GM23338 (cell line): ENCODE results near the gene CFAP97. TPM values are rescaled to one million over a fixed set of nuclear protein-coding genes. Genes with fewer than 3 reads are reported as not detected.

Experiments
- ATAC-seq: fragments of 200-7000 bp; cut with Tn5 transposase; 3 replicates; pipeline ENCODE4 v1.9.1; 2020
- DNase-seq: peaks from one replicate; pipeline ENCODE4 v3.0.0-alpha.2; 2015; ENCODE audit warnings: low spot score
- H2AFZ ChIP-seq: fragments of 200-600 bp; sonication (generic); 2 replicates; pipeline ENCODE4 v1.8.0; 2016; ENCODE audit warnings: antibody characterized with exemption, mild to moderate bottlenecking, moderate library complexity
- H3F3A ChIP-seq: fragments of 200-600 bp; sonication (generic); replicated peaks from 2 replicates; pipeline ENCODE4 v1.8.0; 2017; ENCODE audit warnings: antibody characterized with exemption, mixed run types, low read depth
- H3K27ac ChIP-seq: fragments of 200-600 bp; sonication (generic); 2 replicates; pipeline ENCODE4 v1.6.1; 2016; ENCODE audit warnings: low read depth
- H3K27me3 ChIP-seq: fragments of 200-600 bp; sonication (generic); 2 replicates; pipeline ENCODE4 v1.8.0; 2016; ENCODE audit warnings: mild to moderate bottlenecking, mixed run types, moderate library complexity; ENCODE audit not compliant: insufficient read depth
- H3K36me3 ChIP-seq: fragments of 200-600 bp; sonication (generic); 2 replicates; pipeline ENCODE4 v1.8.0; 2016; ENCODE audit warnings: mild to moderate bottlenecking; ENCODE audit not compliant: insufficient read depth
- H3K4me1 ChIP-seq: fragments of 200-600 bp; sonication (generic); 2 replicates; pipeline ENCODE4 v1.8.0; 2016; ENCODE audit warnings: mild to moderate bottlenecking, moderate library complexity; ENCODE audit not compliant: insufficient read depth
- H3K4me2 ChIP-seq: fragments of 200-600 bp; sonication (generic); 2 replicates; pipeline ENCODE4 v1.7.1; 2017; ENCODE audit warnings: mixed run types
- H3K4me3 ChIP-seq: fragments of 200-600 bp; sonication (generic); 2 replicates; pipeline ENCODE4 v1.6.1; 2016; ENCODE audit warnings: mixed run types
- H3K79me2 ChIP-seq: fragments of 200-600 bp; sonication (generic); replicated peaks from 2 replicates; pipeline ENCODE4 v1.8.0; 2017; ENCODE audit warnings: mild to moderate bottlenecking; ENCODE audit not compliant: insufficient read depth
- H3K9me2 ChIP-seq: fragments of 200-600 bp; sonication (generic); 2 replicates; pipeline ENCODE4 v1.8.0; 2017; ENCODE audit not compliant: insufficient read depth
- H4K20me1 ChIP-seq: fragments of 200-600 bp; sonication (generic); replicated peaks from 2 replicates; pipeline ENCODE4 v1.8.0; 2017; ENCODE audit warnings: mild to moderate bottlenecking; ENCODE audit not compliant: insufficient read depth
- H3K27ac Mint-ChIP-seq: 2 replicates; pipeline ENCODE4 v1.8.0; 2020; ENCODE audit warnings: inconsistent platforms, mild to moderate bottlenecking, moderate library complexity, mixed read lengths
- H3K27me3 Mint-ChIP-seq: 3 replicates; pipeline ENCODE4 v1.8.0; 2022; ENCODE audit warnings: low read depth, mild to moderate bottlenecking, moderate library complexity, mixed read lengths, inconsistent platforms; ENCODE audit not compliant: insufficient read depth, poor library complexity
- H3K36me3 Mint-ChIP-seq: 3 replicates; pipeline ENCODE4 v1.8.0; 2021; ENCODE audit warnings: low read depth, mild to moderate bottlenecking, inconsistent platforms, moderate library complexity, mixed read lengths
- H3K4me1 Mint-ChIP-seq: 3 replicates; pipeline ENCODE4 v1.8.0; 2020; ENCODE audit warnings: mild to moderate bottlenecking, inconsistent platforms, mixed read lengths
- H3K4me3 Mint-ChIP-seq: 3 replicates; pipeline ENCODE4 v1.8.0; 2021; ENCODE audit warnings: moderate library complexity, mild to moderate bottlenecking, inconsistent platforms, mixed read lengths
- H3K9me3 Mint-ChIP-seq: 3 replicates; pipeline ENCODE4 v1.8.0; 2020; ENCODE audit warnings: moderate library complexity, mild to moderate bottlenecking, inconsistent platforms, mixed read lengths
- EZH2phosphoT487 ChIP-seq: fragments of 200-600 bp; sonication (generic); IDR thresholded peaks from one replicate; pipeline ENCODE4 v1.8.1; 2018; ENCODE audit warnings: antibody characterized with exemption; ENCODE audit not compliant: unreplicated experiment
- JUNB ChIP-seq: IDR thresholded peaks from one replicate; pipeline ENCODE4 v1.6.1; 2016; ENCODE audit warnings: antibody characterized with exemption; ENCODE audit not compliant: unreplicated experiment
- polyA plus RNA-seq: library from polyadenylated mRNA; unstranded; fragments of >200 nt; fragmentation: Nextera tagmentation; extraction: Ambion mirVana; gene quantifications from 2 replicates; pipeline ENCODE4 v1.2.1, GENCODE V29; 2016
- total RNA-seq: library from RNA; depleted of rRNA; stranded (reverse); fragments of >200 nt; shearing (Covaris generic); gene quantifications from 2 replicates; pipeline ENCODE4 v1.2.3, GENCODE V29; 2014
- TF ChIP-seq, protein P1 (sequence below): IDR thresholded peaks from one replicate; pipeline ENCODE4 v1.6.1; 2018; ENCODE audit warnings: antibody characterized with exemption; ENCODE audit not compliant: unreplicated experiment

CFAP97 gene
- total and polyA plus RNA-seq, 2 experiments from 2014 or later = 37.7 to 73.3 TPM

DNA sequence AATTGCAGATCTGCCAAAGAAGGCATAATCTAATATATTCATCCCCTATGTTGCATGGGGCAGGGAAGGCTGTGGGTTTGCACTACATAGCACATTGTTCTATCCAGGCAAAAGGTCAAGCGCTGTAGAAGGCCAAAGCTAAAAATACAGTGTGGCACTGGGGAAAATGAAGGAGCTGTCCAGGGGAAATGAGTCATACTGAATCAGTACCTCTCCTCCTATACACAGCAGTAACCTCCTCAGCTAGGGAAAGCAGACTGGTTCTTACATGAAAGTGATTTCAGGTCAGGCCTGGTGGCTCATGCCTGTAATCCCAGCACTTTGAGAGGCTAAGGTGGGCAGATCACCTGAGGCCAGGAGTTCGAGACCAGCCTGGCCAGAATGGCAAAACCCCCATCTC is 91.7 kb downstream of the CFAP97 start:
- DNase-seq (no peak), ATAC-seq (no peak)
- Histone ChIP-seq H4K20me1 (no peaks in the 10 kb centered on the region), H3K4me3 (no peak overlapping the region), H3K36me3 (no peaks in the 10 kb centered on the region), H3K9me2 (no peaks in the 10 kb centered on the region; the same call in 1 of the 2 replicates), H3K27me3 (no peaks in the 10 kb centered on the region), H3K27ac (no peak overlapping the region), H3K4me1 (peaks cover 24% of the 10 kb centered on the region), H2AFZ (no peak overlapping the region), H3F3A (no peaks in the 10 kb centered on the region), H3K4me2 (no peak overlapping the region), H3K79me2 (no peaks in the 10 kb centered on the region)
- Mint-ChIP-seq H3K27ac (no peak overlapping the region), H3K4me3 (no peak overlapping the region), H3K27me3 (peaks cover 1% of the 10 kb centered on the region), H3K36me3 (peaks cover 9% of the 10 kb centered on the region), H3K4me1 (peaks cover 46% of the 10 kb centered on the region), H3K9me3 (peaks cover 11% of the 10 kb centered on the region; the same call in 2 of the 3 replicates)
- TF ChIP-seq, protein P1, sequence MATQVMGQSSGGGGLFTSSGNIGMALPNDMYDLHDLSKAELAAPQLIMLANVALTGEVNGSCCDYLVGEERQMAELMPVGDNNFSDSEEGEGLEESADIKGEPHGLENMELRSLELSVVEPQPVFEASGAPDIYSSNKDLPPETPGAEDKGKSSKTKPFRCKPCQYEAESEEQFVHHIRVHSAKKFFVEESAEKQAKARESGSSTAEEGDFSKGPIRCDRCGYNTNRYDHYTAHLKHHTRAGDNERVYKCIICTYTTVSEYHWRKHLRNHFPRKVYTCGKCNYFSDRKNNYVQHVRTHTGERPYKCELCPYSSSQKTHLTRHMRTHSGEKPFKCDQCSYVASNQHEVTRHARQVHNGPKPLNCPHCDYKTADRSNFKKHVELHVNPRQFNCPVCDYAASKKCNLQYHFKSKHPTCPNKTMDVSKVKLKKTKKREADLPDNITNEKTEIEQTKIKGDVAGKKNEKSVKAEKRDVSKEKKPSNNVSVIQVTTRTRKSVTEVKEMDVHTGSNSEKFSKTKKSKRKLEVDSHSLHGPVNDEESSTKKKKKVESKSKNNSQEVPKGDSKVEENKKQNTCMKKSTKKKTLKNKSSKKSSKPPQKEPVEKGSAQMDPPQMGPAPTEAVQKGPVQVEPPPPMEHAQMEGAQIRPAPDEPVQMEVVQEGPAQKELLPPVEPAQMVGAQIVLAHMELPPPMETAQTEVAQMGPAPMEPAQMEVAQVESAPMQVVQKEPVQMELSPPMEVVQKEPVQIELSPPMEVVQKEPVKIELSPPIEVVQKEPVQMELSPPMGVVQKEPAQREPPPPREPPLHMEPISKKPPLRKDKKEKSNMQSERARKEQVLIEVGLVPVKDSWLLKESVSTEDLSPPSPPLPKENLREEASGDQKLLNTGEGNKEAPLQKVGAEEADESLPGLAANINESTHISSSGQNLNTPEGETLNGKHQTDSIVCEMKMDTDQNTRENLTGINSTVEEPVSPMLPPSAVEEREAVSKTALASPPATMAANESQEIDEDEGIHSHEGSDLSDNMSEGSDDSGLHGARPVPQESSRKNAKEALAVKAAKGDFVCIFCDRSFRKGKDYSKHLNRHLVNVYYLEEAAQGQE = peak; percentile 45
- TF ChIP-seq JUNB = no peak

DNA sequence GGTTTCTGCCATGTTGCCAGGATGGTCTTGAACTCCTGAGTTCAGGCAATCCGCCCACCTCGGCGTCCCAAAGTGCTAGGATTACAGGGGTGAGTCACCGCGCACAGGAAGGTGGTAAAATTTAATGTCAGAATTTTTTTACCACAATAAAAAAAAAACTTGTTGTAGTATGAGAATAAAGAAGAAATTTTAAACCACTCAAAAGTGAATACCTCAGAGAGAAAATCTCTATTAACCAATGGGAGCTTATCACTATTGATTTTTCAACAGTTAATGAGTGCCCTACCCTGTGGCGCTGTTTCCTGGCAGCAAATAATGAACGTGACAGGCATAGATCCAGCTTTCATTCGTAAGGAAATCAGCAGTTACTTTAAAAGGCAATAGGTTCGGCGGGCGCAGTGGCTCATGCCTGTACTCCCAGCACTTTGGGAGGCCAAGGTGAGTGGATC is 93.4 kb downstream of the CFAP97 start:
- Histone ChIP-seq H3K27ac (peak overlapping the region; percentile 64), H3K4me3 (no peak overlapping the region)
- H3K4me1 Mint-ChIP-seq = peaks cover 49% of the 10 kb centered on the region

More for the DNA sequence above, 93.4 kb downstream of the CFAP97 start:
- Histone ChIP-seq H4K20me1 (no peaks in the 10 kb centered on the region), H3K79me2 (no peaks in the 10 kb centered on the region), H3K27me3 (no peaks in the 10 kb centered on the region), H3K36me3 (no peaks in the 10 kb centered on the region), H3K4me2 (no peak overlapping the region), H2AFZ (no peak overlapping the region), H3K4me1 (peaks cover 31% of the 10 kb centered on the region), H3K9me2 (no peaks in the 10 kb centered on the region; the same call in 1 of the 2 replicates), H3F3A (no peaks in the 10 kb centered on the region)
- ATAC-seq (no peak), DNase-seq (no peak)
- peaks cover 9% of the 10 kb centered on the region for H3K36me3 Mint-ChIP-seq
- H3K27me3 Mint-ChIP-seq = peaks cover 1% of the 10 kb centered on the region
- no peak overlapping the region for H3K4me3 Mint-ChIP-seq
- H3K9me3 Mint-ChIP-seq = peaks cover 11% of the 10 kb centered on the region; the same call in 2 of the 3 replicates
- H3K27ac Mint-ChIP-seq = peak overlapping the region; percentile 72; the same call in 1 of the 2 replicates
- TF ChIP-seq, protein P1 = no peak
- TF ChIP-seq EZH2phosphoT487 = no peak
